WTC11 (cell line): Measurements from ENCODE around the gene IRF2BP1.
A peak's percentile ranks its signal among the peaks of the same experiment; 100 is the strongest.

ENCODE experiments used
- CREM ChIP-seq: sonication (generic); formaldehyde crosslinking; IDR thresholded peaks from 2 replicates; pipeline ENCODE4 v1.8.1; 2022; ENCODE audit warnings: mild to moderate bottlenecking, missing genetic modification reagents, moderate library complexity
- SP1 ChIP-seq: sonication (generic); formaldehyde crosslinking; conservative IDR thresholded peaks from 2 replicates; pipeline ENCODE4 v1.8.1; 2022; ENCODE audit warnings: missing genetic modification reagents
- TCF7 ChIP-seq: sonication (generic); formaldehyde crosslinking; IDR thresholded peaks from 2 replicates; pipeline ENCODE4 v1.8.0; 2022; ENCODE audit warnings: mild to moderate bottlenecking, low read depth, missing genetic modification reagents, moderate library complexity
- ZNF232 ChIP-seq: sonication (generic); formaldehyde crosslinking; IDR thresholded peaks from 2 replicates; pipeline ENCODE4 v1.8.0; 2022; ENCODE audit warnings: mild to moderate bottlenecking, missing genetic modification reagents
- TF ChIP-seq, protein P1 (sequence below): fragments of 200-600 bp; IDR thresholded peaks from 2 replicates; pipeline ENCODE4 v1.8.0; 2022; ENCODE audit warnings: antibody characterized with exemption
- TF ChIP-seq, protein P2 (sequence below): sonication (generic); formaldehyde crosslinking; IDR thresholded peaks from 2 replicates; pipeline ENCODE4 v1.8.0; 2022; ENCODE audit warnings: mild to moderate bottlenecking, missing genetic modification reagents
- TF ChIP-seq, protein P3 (sequence below): sonication (generic); formaldehyde crosslinking; IDR thresholded peaks from 2 replicates; pipeline ENCODE4 v1.8.0; 2023; ENCODE audit warnings: missing genetic modification reagents
- TF ChIP-seq, protein P4 (sequence below): sonication (generic); formaldehyde crosslinking; IDR thresholded peaks from 2 replicates; pipeline ENCODE4 v1.8.1; 2023; ENCODE audit warnings: mild to moderate bottlenecking, missing genetic modification reagents, moderate library complexity
- TF ChIP-seq, protein P5 (sequence below): sonication (generic); formaldehyde crosslinking; IDR thresholded peaks from 2 replicates; pipeline ENCODE4 v1.8.1; 2023; ENCODE audit warnings: mild to moderate bottlenecking, missing genetic modification reagents

DNA sequence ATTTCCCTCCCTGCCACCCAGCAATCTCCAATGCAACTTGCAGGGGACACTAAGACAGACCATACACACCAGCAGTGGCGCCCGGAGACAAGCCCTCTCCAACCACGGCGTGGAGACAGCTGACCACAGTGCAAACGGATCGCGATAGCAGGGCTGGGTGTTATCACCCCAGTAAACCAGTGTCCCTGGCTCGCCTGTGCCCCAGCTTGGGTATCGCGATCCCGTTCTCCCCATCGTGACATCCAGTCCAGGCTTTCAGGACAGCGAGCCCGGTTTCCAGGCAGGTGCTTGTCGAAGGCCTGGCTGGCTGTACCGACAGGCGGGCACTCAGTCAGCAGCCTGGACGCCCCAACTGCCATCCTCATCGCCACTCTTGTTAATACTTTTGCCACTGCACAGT is 49.3 kb upstream of the IRF2BP1 start:
- TF ChIP-seq, protein P1, sequence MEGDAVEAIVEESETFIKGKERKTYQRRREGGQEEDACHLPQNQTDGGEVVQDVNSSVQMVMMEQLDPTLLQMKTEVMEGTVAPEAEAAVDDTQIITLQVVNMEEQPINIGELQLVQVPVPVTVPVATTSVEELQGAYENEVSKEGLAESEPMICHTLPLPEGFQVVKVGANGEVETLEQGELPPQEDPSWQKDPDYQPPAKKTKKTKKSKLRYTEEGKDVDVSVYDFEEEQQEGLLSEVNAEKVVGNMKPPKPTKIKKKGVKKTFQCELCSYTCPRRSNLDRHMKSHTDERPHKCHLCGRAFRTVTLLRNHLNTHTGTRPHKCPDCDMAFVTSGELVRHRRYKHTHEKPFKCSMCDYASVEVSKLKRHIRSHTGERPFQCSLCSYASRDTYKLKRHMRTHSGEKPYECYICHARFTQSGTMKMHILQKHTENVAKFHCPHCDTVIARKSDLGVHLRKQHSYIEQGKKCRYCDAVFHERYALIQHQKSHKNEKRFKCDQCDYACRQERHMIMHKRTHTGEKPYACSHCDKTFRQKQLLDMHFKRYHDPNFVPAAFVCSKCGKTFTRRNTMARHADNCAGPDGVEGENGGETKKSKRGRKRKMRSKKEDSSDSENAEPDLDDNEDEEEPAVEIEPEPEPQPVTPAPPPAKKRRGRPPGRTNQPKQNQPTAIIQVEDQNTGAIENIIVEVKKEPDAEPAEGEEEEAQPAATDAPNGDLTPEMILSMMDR: no peak
- no peak for TF ChIP-seq SP1
- TF ChIP-seq, protein P2, sequence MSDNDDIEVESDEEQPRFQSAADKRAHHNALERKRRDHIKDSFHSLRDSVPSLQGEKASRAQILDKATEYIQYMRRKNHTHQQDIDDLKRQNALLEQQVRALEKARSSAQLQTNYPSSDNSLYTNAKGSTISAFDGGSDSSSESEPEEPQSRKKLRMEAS (CRISPR knock-in tag): 0 out of 2 replicates have a peak, but pooled peaks have one; percentile 22
- TF ChIP-seq TCF7 (CRISPR knock-in tag): no peak
- no peak for TF ChIP-seq ZNF232
- TF ChIP-seq, protein P3, sequence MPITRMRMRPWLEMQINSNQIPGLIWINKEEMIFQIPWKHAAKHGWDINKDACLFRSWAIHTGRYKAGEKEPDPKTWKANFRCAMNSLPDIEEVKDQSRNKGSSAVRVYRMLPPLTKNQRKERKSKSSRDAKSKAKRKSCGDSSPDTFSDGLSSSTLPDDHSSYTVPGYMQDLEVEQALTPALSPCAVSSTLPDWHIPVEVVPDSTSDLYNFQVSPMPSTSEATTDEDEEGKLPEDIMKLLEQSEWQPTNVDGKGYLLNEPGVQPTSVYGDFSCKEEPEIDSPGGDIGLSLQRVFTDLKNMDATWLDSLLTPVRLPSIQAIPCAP (CRISPR knock-in tag): no peak
- TF ChIP-seq, protein P4, sequence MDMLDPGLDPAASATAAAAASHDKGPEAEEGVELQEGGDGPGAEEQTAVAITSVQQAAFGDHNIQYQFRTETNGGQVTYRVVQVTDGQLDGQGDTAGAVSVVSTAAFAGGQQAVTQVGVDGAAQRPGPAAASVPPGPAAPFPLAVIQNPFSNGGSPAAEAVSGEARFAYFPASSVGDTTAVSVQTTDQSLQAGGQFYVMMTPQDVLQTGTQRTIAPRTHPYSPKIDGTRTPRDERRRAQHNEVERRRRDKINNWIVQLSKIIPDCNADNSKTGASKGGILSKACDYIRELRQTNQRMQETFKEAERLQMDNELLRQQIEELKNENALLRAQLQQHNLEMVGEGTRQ (CRISPR knock-in tag): no peak
- no peak for TF ChIP-seq CREM (CRISPR knock-in tag)
- TF ChIP-seq, protein P5, sequence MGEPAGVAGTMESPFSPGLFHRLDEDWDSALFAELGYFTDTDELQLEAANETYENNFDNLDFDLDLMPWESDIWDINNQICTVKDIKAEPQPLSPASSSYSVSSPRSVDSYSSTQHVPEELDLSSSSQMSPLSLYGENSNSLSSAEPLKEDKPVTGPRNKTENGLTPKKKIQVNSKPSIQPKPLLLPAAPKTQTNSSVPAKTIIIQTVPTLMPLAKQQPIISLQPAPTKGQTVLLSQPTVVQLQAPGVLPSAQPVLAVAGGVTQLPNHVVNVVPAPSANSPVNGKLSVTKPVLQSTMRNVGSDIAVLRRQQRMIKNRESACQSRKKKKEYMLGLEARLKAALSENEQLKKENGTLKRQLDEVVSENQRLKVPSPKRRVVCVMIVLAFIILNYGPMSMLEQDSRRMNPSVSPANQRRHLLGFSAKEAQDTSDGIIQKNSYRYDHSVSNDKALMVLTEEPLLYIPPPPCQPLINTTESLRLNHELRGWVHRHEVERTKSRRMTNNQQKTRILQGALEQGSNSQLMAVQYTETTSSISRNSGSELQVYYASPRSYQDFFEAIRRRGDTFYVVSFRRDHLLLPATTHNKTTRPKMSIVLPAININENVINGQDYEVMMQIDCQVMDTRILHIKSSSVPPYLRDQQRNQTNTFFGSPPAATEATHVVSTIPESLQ (CRISPR knock-in tag): no peak
